Esophagus muscularis mucosa (tissue), 4 donors: ENCODE measurements around the gene PRKCE. TPM values are rescaled to one million over a fixed set of nuclear protein-coding genes. Genes with fewer than 3 reads are reported as not detected.

Source experiments
- DNase-seq: peaks from one replicate; pipeline ENCODE4 v3.0.0-alpha.2; 2017; ENCODE audit errors: extremely low spot score
- H3K27ac ChIP-seq, 4 donors: fragments of 200-600 bp; sonication (generic); replicated peaks in 1 of 4; 1 replicate in 3 of 4; 2 replicates in 1 of 4; pipeline ENCODE4 v1.5.1; 2016 to 2019; ENCODE audit warnings: mild to moderate bottlenecking in 1 of 4
- H3K27me3 ChIP-seq, 4 donors: fragments of 200-600 bp; sonication (generic); one replicate each; pipeline versions ENCODE4 v1.5.1 to v1.6.0; 2016 to 2019
- H3K36me3 ChIP-seq, 4 donors: fragments of 200-600 bp; sonication (generic); one replicate each; pipeline ENCODE4 v1.5.1; 2016 to 2019
- H3K4me1 ChIP-seq, 4 donors: fragments of 200-600 bp; sonication (generic); one replicate each; pipeline ENCODE4 v1.5.1; 2016 to 2019
- H3K4me3 ChIP-seq, 4 donors: fragments of 200-600 bp; sonication (generic); 1 replicate in 2 of 4; 2 replicates in 2 of 4; pipeline ENCODE4 v1.5.1; 2016 to 2019; ENCODE audit warnings: mild to moderate bottlenecking in 4 of 4, moderate library complexity in 1 of 4
- H3K9me3 ChIP-seq, 4 donors: fragments of 200-600 bp; sonication (generic); 1 replicate in 3 of 4; 2 replicates in 1 of 4; pipeline ENCODE4 v1.5.1; 2016 to 2019
- EP300 ChIP-seq: sonication (generic); formaldehyde crosslinking; IDR thresholded peaks from one replicate; pipeline ENCODE4 v1.6.1; 2017; ENCODE audit warnings: antibody characterized with exemption
- POLR2A ChIP-seq: fragments of 450-650 bp; IDR thresholded peaks from one replicate; pipeline ENCODE4 v1.6.1; 2017; ENCODE audit warnings: antibody characterized with exemption, moderate library complexity, mild to moderate bottlenecking, low read depth
- POLR2AphosphoS5 ChIP-seq, 2 donors: sonication (generic); formaldehyde crosslinking; IDR thresholded peaks; one replicate each; pipeline ENCODE4 v1.6.1; 2017; ENCODE audit warnings: antibody characterized with exemption in 2 of 2
- WGBS: methylation state at CpG from one replicate; pipeline ENCODE4 v1.1.5; 2018; 5-methylcytosine and 5-hydroxymethylcytosine counted together
- intact Hi-C: fragments of 100-400 bp; cut with DNase I; formaldehyde crosslinking; loops from one replicate; pipeline ENCODE4 v1.15.1; 2023
- total RNA-seq, 4 donors: library from RNA; depleted of rRNA; stranded (reverse); fragments of >200 nt; gene quantifications; one replicate each; pipeline versions ENCODE4 v1.1.0 to v1.2.1, GENCODE V29; 2016
- TF ChIP-seq, protein P1 (sequence below), 3 experiments: fragments of 200-600 bp in 2 of 3; fragments of 450-650 bp in 1 of 3; sonication (generic) in 2 of 3; IDR thresholded peaks; one replicate each; pipeline ENCODE4 v1.5.1; 2017 to 2019; ENCODE audit warnings: antibody characterized with exemption in 3 of 3, mild to moderate bottlenecking in 2 of 3, moderate library complexity in 1 of 3

The PRKCE gene
- total RNA-seq, 4 donors from 2014 or later = 11.6 to 21.1 (median 13.0) TPM

- peaks cover 0 to 19% (median 14%) of the 10 kb centered on the region in 4 donors for H3K4me1 ChIP-seq
- no peak for TF ChIP-seq POLR2A
- no peak for TF ChIP-seq POLR2AphosphoS5 (IDR thresholded peaks at IDR 0.05)
- TF ChIP-seq, protein P1, sequence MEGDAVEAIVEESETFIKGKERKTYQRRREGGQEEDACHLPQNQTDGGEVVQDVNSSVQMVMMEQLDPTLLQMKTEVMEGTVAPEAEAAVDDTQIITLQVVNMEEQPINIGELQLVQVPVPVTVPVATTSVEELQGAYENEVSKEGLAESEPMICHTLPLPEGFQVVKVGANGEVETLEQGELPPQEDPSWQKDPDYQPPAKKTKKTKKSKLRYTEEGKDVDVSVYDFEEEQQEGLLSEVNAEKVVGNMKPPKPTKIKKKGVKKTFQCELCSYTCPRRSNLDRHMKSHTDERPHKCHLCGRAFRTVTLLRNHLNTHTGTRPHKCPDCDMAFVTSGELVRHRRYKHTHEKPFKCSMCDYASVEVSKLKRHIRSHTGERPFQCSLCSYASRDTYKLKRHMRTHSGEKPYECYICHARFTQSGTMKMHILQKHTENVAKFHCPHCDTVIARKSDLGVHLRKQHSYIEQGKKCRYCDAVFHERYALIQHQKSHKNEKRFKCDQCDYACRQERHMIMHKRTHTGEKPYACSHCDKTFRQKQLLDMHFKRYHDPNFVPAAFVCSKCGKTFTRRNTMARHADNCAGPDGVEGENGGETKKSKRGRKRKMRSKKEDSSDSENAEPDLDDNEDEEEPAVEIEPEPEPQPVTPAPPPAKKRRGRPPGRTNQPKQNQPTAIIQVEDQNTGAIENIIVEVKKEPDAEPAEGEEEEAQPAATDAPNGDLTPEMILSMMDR (IDR thresholded peaks at IDR 0.05) = no peak
- no peak for TF ChIP-seq EP300
- no peaks in the 10 kb centered on the region for H3K27me3 ChIP-seq
- no peak overlapping the region for H3K4me3 ChIP-seq
- H3K36me3 ChIP-seq = no peaks in the 10 kb centered on the region
- no peak for DNase-seq
- WGBS = 96% methylated on average over 2 of the region's 2 CpGs
- intact Hi-C loops = no loop called here
- no peak overlapping the region for H3K27ac ChIP-seq
- H3K9me3 ChIP-seq = no peaks in the 10 kb centered on the region
Measured at GRCh38 chr2:45732436-45732835, 81.0 kb downstream of the PRKCE start.

- intact Hi-C loops = no loop called here
- Histone ChIP-seq H3K27me3 (no peaks in the 10 kb centered on the region), H3K4me1 (peaks cover 0 to 24% (median 19%) of the 10 kb centered on the region in 4 donors), H3K27ac (no peak overlapping the region), H3K4me3 (no peak overlapping the region), H3K36me3 (no peaks in the 10 kb centered on the region), H3K9me3 (no peaks in the 10 kb centered on the region)
- WGBS = 88% methylated on average over 3 of the region's 3 CpGs
- no peak for TF ChIP-seq POLR2A
- TF ChIP-seq, protein P1 (IDR thresholded peaks at IDR 0.05) = no peak
- TF ChIP-seq POLR2AphosphoS5 (IDR thresholded peaks at IDR 0.05) = no peak
- TF ChIP-seq EP300 = no peak
- no peak for DNase-seq
Measured at GRCh38 chr2:45732946-45733345, 81.5 kb downstream of the PRKCE start.

DNA sequence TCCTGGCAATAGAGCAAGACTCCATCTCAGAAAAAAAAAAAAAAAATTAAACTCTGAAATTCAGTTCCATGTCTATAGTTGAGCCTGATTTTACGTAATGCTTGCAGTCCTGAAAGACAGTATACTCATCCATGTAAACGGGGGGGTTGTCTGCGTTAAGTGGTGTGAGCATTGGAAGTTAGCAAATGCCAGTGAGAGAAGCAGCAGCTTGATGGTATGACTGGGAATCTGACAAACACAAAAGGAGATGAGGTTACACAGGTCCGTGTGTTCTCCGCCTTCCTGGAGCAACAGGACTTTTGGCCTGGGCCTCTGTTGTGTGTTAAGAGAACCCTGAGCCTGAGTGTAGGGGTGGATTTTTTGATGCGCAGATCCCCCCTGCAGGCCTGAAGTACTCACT lies 82.9 kb downstream of the PRKCE start:
- Histone ChIP-seq H3K9me3 (no peaks in the 10 kb centered on the region), H3K27me3 (no peaks in the 10 kb centered on the region), H3K4me1 (peaks cover 0 to 28% (median 23%) of the 10 kb centered on the region in 4 donors), H3K4me3 (no peak overlapping the region), H3K27ac (no peak overlapping the region), H3K36me3 (no peaks in the 10 kb centered on the region)
- no peak for DNase-seq
- intact Hi-C loops = no loop called here
- TF ChIP-seq POLR2A (no peak), EP300 (no peak)
- TF ChIP-seq, protein P1 (IDR thresholded peaks at IDR 0.05) = no peak
- WGBS = 93% methylated on average over 6 of the region's 6 CpGs

DNA sequence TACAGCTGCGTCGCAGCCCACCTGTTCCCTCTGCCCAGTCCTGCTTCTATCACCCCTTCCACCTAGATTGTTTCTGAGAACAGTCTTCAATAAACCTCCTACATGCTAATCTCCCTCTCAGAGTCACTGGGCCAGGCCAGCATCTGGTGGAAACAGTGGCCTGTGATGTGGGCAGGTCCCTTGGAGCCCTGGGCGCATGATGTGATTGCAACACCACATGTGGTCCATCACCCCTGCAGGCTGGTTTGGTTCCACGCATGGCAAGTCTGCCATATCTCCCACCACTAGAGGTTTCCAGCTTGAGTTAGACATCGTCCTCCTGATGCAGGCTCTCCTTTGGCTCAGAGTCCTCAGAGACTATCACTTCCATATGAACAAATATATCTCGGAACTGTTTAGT lies 83.5 kb downstream of the PRKCE start:
- Histone ChIP-seq H3K27ac (no peak overlapping the region), H3K9me3 (no peaks in the 10 kb centered on the region), H3K4me3 (no peak overlapping the region), H3K4me1 (peaks cover 0 to 32% (median 24%) of the 10 kb centered on the region in 4 donors), H3K36me3 (no peaks in the 10 kb centered on the region), H3K27me3 (no peaks in the 10 kb centered on the region)
- TF ChIP-seq, protein P1 (IDR thresholded peaks at IDR 0.05) = no peak
- no peak for TF ChIP-seq EP300
- TF ChIP-seq POLR2A = no peak
- no peak for TF ChIP-seq POLR2AphosphoS5 (IDR thresholded peaks at IDR 0.05)
- DNase-seq = no peak
- intact Hi-C loops = no loop called here
- WGBS = 100% methylated on average over 3 of the region's 6 CpGs
